Panc1 (cell line): ENCODE data around the gene CLIC1. TPM values are rescaled to one million over a fixed set of nuclear protein-coding genes. Genes with fewer than 3 reads are reported as not detected.

Experiments used
- ATAC-seq: fragments of 200-7000 bp; cut with Tn5 transposase; 2 replicates; pipeline ENCODE4 v1.9.1; 2020; ENCODE audit warnings: mild to moderate bottlenecking, moderate library complexity
- BruUV-seq: library from RNA; stranded (reverse); fragments of 400-500 nt; replicated peaks from 2 replicates; lab custom pipeline; 2021; lab: Mats Ljungman, UMichigan
- CTCF ChIA-PET: fragments of 300-600 bp; sonication (Branson Sonifier 250); formaldehyde crosslinking; loops from one replicate; lab custom pipeline; 2022; ENCODE audit warnings: antibody characterized with exemption; lab: Charles Lee
- POLR2A ChIA-PET: fragments of 300-600 bp; sonication (Branson Sonifier 250); formaldehyde crosslinking; loops from one replicate; lab custom pipeline; 2022; ENCODE audit warnings: antibody characterized with exemption; lab: Charles Lee
- DNase-seq: peaks from one replicate; pipeline ENCODE4 v3.0.0-alpha.2; 2010; ENCODE audit warnings: low read depth, low spot score
- H3K27ac ChIP-seq: 2 replicates; pipeline ENCODE4 v1.5.1; 2011; ENCODE audit warnings: mild to moderate bottlenecking, low read length, inconsistent platforms
- H3K27me3 ChIP-seq: fragments of 200-500 bp; sonication (Bioruptor generic); 2 replicates; pipeline ENCODE4 v1.6.0; 2014; ENCODE audit warnings: low read length, inconsistent platforms; ENCODE audit not compliant: control insufficient read depth, insufficient read depth
- H3K36me3 ChIP-seq: fragments of 200-500 bp; sonication (Bioruptor generic); 2 replicates; pipeline ENCODE4 v1.5.1; 2014; ENCODE audit warnings: inconsistent platforms, mild to moderate bottlenecking, low read length, moderate library complexity; ENCODE audit not compliant: control insufficient read depth, insufficient read depth
- H3K4me1 ChIP-seq: 2 replicates; pipeline ENCODE4 v1.5.1; 2011; ENCODE audit warnings: inconsistent platforms, mild to moderate bottlenecking, low read length, moderate library complexity; ENCODE audit not compliant: control insufficient read depth, insufficient read depth
- H3K4me3 ChIP-seq, 2 experiments: 2 replicates each; pipeline ENCODE4 v1.5.1; 2011 to 2012; ENCODE audit warnings: low read depth in 2 of 2, low read length in 2 of 2, mild to moderate bottlenecking in 2 of 2, inconsistent platforms in 1 of 2, moderate library complexity in 1 of 2
- H3K9me3 ChIP-seq: fragments of 200-500 bp; sonication (Bioruptor generic); 2 replicates; pipeline ENCODE4 v1.5.1; 2014; ENCODE audit warnings: low read depth, mild to moderate bottlenecking, inconsistent platforms, low read length, moderate library complexity; ENCODE audit not compliant: control insufficient read depth, insufficient read depth
- POLR2AphosphoS5 ChIP-seq: IDR thresholded peaks from 2 replicates; pipeline ENCODE4 v1.6.1; 2012; ENCODE audit warnings: mild to moderate bottlenecking, low read depth, low read length, moderate library complexity
- SIN3A ChIP-seq: IDR thresholded peaks from 2 replicates; pipeline ENCODE4 v1.6.1; 2012; ENCODE audit warnings: low read depth, mild to moderate bottlenecking, low read length, moderate library complexity, borderline replicate concordance; ENCODE audit not compliant: insufficient read depth
- TCF7L2 ChIP-seq: IDR thresholded peaks from 2 replicates; pipeline ENCODE4 v1.6.1; 2011; ENCODE audit warnings: mild to moderate bottlenecking, low read depth, low read length, inconsistent platforms
- in situ Hi-C: cut with HindIII; loops from 2 replicates; pipeline ENCODE4 v1.10.0; 2016; ENCODE audit warnings: low sequenced_read_pairs, low pct_unique_long_range_greater_than_20kb
- intact Hi-C: fragments of 100-400 bp; cut with micrococcal nuclease; formaldehyde crosslinking; loops from one replicate; pipeline ENCODE4 v1.10.0; 2022; ENCODE audit not compliant: unreplicated experiment
- total RNA-seq: library from RNA; stranded (reverse); gene quantifications from one replicate; pipeline ENCODE4 v1.2.1, GENCODE V29; 2021; ENCODE audit not compliant: unreplicated experiment
- TF ChIP-seq, protein P1 (sequence below), 2 experiments: IDR thresholded peaks; 2 replicates each; pipeline ENCODE4 v1.6.1; 2011 to 2012; ENCODE audit warnings: low read depth in 2 of 2, control low read depth in 1 of 2, low read length in 1 of 2, mild to moderate bottlenecking in 1 of 2, moderate library complexity in 1 of 2; ENCODE audit not compliant: insufficient read depth in 1 of 2
- TF ChIP-seq, protein P2 (sequence below): fragments of 450-650 bp; IDR thresholded peaks from 2 replicates; pipeline ENCODE4 v1.5.1; 2017; ENCODE audit warnings: mild to moderate bottlenecking

CLIC1 gene
- total RNA-seq, 1 experiment from 2014 or later = 583 TPM

DNA sequence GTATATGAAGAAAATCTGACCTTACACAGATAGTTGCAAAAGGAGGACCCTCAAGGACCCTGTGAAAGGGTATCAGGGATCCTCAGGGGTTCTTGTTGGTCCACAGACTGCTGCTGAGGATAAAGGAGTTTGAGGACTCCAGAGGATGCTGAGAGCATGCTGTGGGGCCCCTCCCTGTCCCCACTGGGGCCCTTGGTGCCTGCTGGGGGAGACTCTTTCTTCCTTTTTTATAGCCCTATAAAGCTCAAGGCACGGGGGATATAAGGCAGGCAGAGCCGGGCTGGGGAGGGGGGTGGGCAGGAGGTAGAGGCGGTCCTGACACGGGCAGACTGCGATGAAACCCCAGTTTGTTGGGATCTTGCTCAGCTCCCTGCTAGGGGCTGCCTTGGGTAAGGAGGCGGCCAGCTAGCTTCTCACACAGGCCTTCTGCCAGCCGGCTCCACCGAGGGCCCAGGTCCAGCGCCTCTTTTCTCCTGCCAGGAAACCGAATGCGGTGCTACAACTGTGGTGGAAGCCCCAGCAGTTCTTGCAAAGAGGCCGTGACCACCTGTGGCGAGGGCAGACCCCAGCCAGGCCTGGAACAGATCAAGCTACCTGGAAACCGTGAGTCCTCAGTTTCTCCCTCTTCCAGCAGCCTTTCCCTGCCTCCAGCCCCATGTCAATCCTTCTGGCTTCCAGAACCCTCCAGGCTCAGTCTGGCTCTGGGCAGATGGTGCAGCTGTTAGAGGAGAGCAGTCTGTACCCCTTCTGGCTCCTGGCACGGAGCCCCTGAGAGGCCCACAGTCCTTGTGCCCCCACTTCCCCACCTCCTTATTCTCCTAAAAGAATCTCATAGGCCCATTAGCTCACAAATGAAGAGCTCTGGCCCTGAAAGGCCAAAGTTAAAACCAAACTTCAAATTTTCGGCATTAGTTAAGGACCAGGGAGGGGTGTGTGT is 21.0 kb downstream of the CLIC1 start, which contains the start of gene LY6G6D:
LY6G6D (plus strand) TSS at position 327 of the 937 bp plus-strand sequence; CDS start at position 335, 8 bp downstream.
- TF ChIP-seq, protein P1, sequence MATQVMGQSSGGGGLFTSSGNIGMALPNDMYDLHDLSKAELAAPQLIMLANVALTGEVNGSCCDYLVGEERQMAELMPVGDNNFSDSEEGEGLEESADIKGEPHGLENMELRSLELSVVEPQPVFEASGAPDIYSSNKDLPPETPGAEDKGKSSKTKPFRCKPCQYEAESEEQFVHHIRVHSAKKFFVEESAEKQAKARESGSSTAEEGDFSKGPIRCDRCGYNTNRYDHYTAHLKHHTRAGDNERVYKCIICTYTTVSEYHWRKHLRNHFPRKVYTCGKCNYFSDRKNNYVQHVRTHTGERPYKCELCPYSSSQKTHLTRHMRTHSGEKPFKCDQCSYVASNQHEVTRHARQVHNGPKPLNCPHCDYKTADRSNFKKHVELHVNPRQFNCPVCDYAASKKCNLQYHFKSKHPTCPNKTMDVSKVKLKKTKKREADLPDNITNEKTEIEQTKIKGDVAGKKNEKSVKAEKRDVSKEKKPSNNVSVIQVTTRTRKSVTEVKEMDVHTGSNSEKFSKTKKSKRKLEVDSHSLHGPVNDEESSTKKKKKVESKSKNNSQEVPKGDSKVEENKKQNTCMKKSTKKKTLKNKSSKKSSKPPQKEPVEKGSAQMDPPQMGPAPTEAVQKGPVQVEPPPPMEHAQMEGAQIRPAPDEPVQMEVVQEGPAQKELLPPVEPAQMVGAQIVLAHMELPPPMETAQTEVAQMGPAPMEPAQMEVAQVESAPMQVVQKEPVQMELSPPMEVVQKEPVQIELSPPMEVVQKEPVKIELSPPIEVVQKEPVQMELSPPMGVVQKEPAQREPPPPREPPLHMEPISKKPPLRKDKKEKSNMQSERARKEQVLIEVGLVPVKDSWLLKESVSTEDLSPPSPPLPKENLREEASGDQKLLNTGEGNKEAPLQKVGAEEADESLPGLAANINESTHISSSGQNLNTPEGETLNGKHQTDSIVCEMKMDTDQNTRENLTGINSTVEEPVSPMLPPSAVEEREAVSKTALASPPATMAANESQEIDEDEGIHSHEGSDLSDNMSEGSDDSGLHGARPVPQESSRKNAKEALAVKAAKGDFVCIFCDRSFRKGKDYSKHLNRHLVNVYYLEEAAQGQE (IDR thresholded peaks at IDR 0.05; ENCODE audit: insufficient read depth in 1 of 2, low read depth in 2 of 2, low read length in 1 of 2) = no peak
- no peak for TF ChIP-seq TCF7L2
- no peak for TF ChIP-seq SIN3A
- TF ChIP-seq POLR2AphosphoS5 = no peak
- TF ChIP-seq, protein P2, sequence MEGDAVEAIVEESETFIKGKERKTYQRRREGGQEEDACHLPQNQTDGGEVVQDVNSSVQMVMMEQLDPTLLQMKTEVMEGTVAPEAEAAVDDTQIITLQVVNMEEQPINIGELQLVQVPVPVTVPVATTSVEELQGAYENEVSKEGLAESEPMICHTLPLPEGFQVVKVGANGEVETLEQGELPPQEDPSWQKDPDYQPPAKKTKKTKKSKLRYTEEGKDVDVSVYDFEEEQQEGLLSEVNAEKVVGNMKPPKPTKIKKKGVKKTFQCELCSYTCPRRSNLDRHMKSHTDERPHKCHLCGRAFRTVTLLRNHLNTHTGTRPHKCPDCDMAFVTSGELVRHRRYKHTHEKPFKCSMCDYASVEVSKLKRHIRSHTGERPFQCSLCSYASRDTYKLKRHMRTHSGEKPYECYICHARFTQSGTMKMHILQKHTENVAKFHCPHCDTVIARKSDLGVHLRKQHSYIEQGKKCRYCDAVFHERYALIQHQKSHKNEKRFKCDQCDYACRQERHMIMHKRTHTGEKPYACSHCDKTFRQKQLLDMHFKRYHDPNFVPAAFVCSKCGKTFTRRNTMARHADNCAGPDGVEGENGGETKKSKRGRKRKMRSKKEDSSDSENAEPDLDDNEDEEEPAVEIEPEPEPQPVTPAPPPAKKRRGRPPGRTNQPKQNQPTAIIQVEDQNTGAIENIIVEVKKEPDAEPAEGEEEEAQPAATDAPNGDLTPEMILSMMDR = no peak
- ChIA-PET POLR2A (no interaction called here), CTCF (interaction anchor here (0.6 kb wide), 1 partner anchor 122 kb away, joined by 4 read pairs; no protein-coding TSS in a partner anchor)
- Histone ChIP-seq H3K27ac (no peak within 1 kb of the TSS), H3K36me3 (no peaks in the 10 kb centered on the region), H3K27me3 (no peaks in the 10 kb centered on the region), H3K4me3 (no peak within 1 kb of the TSS), H3K9me3 (no peaks in the 10 kb centered on the region), H3K4me1 (no peaks in the 10 kb centered on the region; the same call in 1 of the 2 replicates)
- ATAC-seq = 0 out of 2 replicates have a peak, but pooled peaks have one; percentile 6
- BruUV-seq = no TSS peak
- intact Hi-C loops = no loop called here
- in situ Hi-C loops = no loop called here
- DNase-seq = no peak

DNA sequence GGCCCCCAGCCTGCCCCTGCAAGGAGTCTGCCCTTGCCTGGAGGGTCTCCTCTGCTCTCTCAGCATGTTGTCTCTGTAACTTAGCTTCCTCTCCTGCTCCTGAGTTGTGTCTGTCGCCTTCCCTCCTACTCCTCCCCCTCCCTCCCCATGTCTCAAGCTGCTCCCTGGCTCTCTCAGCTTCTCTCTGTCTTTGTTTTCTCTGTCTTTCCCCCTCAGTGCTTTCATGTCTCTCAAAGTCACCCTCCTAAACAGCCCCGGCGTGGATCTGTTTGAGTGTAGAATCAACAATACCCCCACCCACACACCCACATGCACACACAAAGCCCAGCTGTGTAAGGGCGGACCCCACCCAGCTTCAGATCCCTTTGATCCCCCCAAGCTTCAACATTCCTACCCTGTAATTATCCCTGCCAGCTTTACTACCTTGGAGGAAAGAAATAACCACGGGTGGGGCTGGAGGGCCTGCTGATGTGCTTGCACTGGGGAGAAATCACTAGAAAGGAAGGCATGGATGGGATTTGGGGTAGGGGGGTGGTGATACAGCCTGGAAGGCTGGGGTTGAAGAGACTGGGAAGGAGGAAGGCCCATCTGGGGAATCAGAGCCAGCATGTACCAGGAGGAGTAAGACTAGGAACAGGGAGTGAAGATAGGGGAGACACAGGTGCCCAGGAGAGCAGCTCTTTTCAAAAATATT is 22.2 kb downstream of the CLIC1 start:
- no peak overlapping the region for H3K27ac ChIP-seq
- no peaks in the 10 kb centered on the region for H3K9me3 ChIP-seq
- no peak for DNase-seq
- no peak overlapping the region for H3K4me3 ChIP-seq
- no TSS peak for BruUV-seq
- no peaks in the 10 kb centered on the region; the same call in 1 of the 2 replicates for H3K4me1 ChIP-seq
- no peak for TF ChIP-seq TCF7L2
- ChIA-PET CTCF (no interaction called here), POLR2A (interaction anchor here (0.5 to 0.7 kb wide), 2 partner anchors 16 to 20 kb away, joined by 4 to 9 read pairs; no protein-coding TSS in a partner anchor)
- no peak for ATAC-seq
- H3K36me3 ChIP-seq = no peaks in the 10 kb centered on the region
- intact Hi-C loops (no loop called here), in situ Hi-C loops (no loop called here)
- H3K27me3 ChIP-seq = no peaks in the 10 kb centered on the region
